ENCODE data around the gene PODN.

PODN gene

DNA sequence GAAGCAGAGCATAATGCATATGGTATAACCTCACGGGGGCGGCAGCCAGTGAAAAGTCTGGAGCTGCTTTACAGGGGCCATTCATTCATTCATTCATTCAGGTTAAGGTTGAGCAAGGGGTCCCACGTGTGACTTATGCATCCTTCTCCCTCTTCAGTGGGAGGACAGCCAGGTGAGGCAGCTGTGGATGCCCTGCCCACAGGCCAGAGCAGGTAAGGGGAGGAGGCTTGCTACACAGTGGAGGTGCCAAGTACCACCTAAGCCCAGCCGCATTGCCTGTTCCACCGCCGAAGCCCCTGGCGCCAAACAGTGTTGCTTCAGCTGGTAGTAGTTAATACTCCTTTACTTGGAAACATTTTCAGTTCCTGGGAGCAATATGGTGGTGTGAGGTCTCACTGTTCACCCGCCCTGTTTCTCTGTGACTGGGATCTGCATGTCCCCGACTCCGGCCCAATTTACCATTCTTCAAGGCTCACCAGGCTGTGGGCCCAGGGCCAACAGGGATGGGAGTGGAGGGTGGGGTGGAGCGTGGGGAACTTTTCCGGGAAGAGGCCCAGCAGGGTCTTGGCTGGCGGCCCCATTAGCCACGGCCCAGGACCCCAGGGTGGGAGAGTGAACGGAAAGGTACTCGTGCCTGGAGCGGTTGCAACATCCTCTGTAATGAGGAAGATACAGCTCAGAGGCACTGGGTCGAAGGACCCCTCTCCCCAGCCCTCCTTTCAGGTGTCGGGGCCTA lies 722 bp upstream of the PODN start:
- no peak overlapping the region for H3K27ac ChIP-seq (ENCODE audit: low read length)
- H3K9me3 ChIP-seq (ENCODE audit: insufficient read depth, low read length, severe bottlenecking), result no peaks in the 10 kb centered on the region
- TF ChIP-seq EZH2 (IDR thresholded peaks at IDR 0.05; ENCODE audit: borderline replicate concordance, low read depth, low read length, severe bottlenecking), result no peak
- TF ChIP-seq, protein P1, sequence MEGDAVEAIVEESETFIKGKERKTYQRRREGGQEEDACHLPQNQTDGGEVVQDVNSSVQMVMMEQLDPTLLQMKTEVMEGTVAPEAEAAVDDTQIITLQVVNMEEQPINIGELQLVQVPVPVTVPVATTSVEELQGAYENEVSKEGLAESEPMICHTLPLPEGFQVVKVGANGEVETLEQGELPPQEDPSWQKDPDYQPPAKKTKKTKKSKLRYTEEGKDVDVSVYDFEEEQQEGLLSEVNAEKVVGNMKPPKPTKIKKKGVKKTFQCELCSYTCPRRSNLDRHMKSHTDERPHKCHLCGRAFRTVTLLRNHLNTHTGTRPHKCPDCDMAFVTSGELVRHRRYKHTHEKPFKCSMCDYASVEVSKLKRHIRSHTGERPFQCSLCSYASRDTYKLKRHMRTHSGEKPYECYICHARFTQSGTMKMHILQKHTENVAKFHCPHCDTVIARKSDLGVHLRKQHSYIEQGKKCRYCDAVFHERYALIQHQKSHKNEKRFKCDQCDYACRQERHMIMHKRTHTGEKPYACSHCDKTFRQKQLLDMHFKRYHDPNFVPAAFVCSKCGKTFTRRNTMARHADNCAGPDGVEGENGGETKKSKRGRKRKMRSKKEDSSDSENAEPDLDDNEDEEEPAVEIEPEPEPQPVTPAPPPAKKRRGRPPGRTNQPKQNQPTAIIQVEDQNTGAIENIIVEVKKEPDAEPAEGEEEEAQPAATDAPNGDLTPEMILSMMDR (IDR thresholded peaks at IDR 0.05; ENCODE audit: borderline replicate concordance, extremely low read depth, low read length, poor library complexity, severe bottlenecking), result no peak
- no peak overlapping the region for H3K4me3 ChIP-seq (ENCODE audit: low read depth in 1 of 2, low read length in 2 of 2)
- DNase-seq (no peak), ATAC-seq (ENCODE audit: insufficient read depth, low read depth) (no peak)
- no peaks in the 10 kb centered on the region for H4K20me1 ChIP-seq (ENCODE audit: insufficient read depth, low read length)
- H2AFZ ChIP-seq (ENCODE audit: low read depth, low read length), result no peak overlapping the region
- no peak overlapping the region for H3K9ac ChIP-seq (ENCODE audit: low read depth, low read length)
- no peaks in the 10 kb centered on the region for H3K36me3 ChIP-seq (ENCODE audit: insufficient read depth, low read length)
- H3K27me3 ChIP-seq (ENCODE audit: insufficient read depth, low read length, poor library complexity), result peaks cover 16% of the 10 kb centered on the region
- no peaks in the 10 kb centered on the region for H3K79me2 ChIP-seq (ENCODE audit: insufficient read depth, low read length)
- H3K4me2 ChIP-seq (ENCODE audit: insufficient read depth, low read length), result no peak overlapping the region
- H3K4me1 ChIP-seq (ENCODE audit: insufficient read depth, low read length), result no peaks in the 10 kb centered on the region

GRCh38 chr1:53062708-53063591 lies 937 bp downstream of the PODN start:
- no peak overlapping the region for H3K4me3 ChIP-seq (ENCODE audit: low read depth in 1 of 2, low read length in 2 of 2)

DNA sequence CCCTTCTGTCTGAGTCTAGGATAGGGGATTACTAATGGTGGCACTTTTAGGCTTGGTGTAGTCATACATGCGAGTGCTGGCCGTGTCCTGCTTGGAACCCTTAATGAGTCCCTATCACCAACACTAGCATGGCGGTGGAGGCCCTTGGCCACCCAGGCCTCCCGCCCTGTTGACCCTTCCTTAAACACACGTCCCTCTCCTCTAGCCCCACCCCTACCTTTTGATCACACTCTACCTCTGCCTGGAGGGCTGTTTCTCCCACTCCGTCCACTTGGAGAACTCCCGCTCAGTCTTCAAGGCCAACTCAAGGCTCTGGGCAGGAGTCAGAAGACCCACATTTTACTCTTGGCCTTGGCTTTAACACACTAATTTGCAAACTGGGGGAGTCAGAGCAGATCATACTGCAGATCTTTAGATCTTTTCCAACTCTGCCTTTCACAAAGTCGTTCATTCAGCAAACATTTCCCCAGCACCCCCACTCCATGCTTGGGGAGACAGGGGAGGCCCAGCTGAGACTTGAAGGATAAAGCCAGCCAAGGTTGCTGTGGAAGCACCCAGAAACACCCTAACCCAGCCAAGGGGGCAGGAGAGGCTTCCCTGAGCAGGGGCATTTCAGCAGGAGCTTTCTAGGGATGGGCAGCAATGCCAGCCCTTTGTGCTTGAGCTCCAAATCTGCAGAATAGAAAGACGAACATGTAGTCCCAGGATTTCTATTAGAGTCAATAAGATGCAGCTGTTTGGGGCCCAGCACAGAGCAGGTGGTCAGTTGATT lies 1.9 kb downstream of the PODN start:
- Histone ChIP-seq H3K27me3 (ENCODE audit: insufficient read depth, low read length, poor library complexity) (peaks cover 16% of the 10 kb centered on the region), H3K27ac (ENCODE audit: low read length) (no peak overlapping the region), H4K20me1 (ENCODE audit: insufficient read depth, low read length) (no peaks in the 10 kb centered on the region), H3K9me3 (ENCODE audit: insufficient read depth, low read length, severe bottlenecking) (no peaks in the 10 kb centered on the region), H2AFZ (ENCODE audit: low read depth, low read length) (no peak overlapping the region), H3K4me3 (ENCODE audit: low read depth in 1 of 2, low read length in 2 of 2) (no peak overlapping the region), H3K4me1 (ENCODE audit: insufficient read depth, low read length) (no peaks in the 10 kb centered on the region), H3K36me3 (ENCODE audit: insufficient read depth, low read length) (no peaks in the 10 kb centered on the region), H3K4me2 (ENCODE audit: insufficient read depth, low read length) (no peak overlapping the region), H3K9ac (ENCODE audit: low read depth, low read length) (no peak overlapping the region), H3K79me2 (ENCODE audit: insufficient read depth, low read length) (no peaks in the 10 kb centered on the region)
- no peak for ATAC-seq (ENCODE audit: insufficient read depth, low read depth)
- TF ChIP-seq EZH2 (IDR thresholded peaks at IDR 0.05; ENCODE audit: borderline replicate concordance, low read depth, low read length, severe bottlenecking), result no peak
- TF ChIP-seq, protein P1 (IDR thresholded peaks at IDR 0.05; ENCODE audit: borderline replicate concordance, extremely low read depth, low read length, poor library complexity, severe bottlenecking), result no peak
- no peak for DNase-seq

More at GRCh38 chr1:53062708-53063591, 937 bp downstream of the PODN start:
- no peak for ATAC-seq (ENCODE audit: insufficient read depth, low read depth)
- DNase-seq, result no peak
- H3K9ac ChIP-seq (ENCODE audit: low read depth, low read length), result no peak overlapping the region
- no peak overlapping the region for H3K4me2 ChIP-seq (ENCODE audit: insufficient read depth, low read length)
- no peak overlapping the region for H3K27ac ChIP-seq (ENCODE audit: low read length)
- TF ChIP-seq EZH2 (IDR thresholded peaks at IDR 0.05; ENCODE audit: borderline replicate concordance, low read depth, low read length, severe bottlenecking), result no peak
- TF ChIP-seq, protein P1 (IDR thresholded peaks at IDR 0.05; ENCODE audit: borderline replicate concordance, extremely low read depth, low read length, poor library complexity, severe bottlenecking), result no peak
- H4K20me1 ChIP-seq (ENCODE audit: insufficient read depth, low read length), result no peaks in the 10 kb centered on the region
- H3K27me3 ChIP-seq (ENCODE audit: insufficient read depth, low read length, poor library complexity), result peaks cover 16% of the 10 kb centered on the region
- H2AFZ ChIP-seq (ENCODE audit: low read depth, low read length), result no peak overlapping the region
- H3K4me1 ChIP-seq (ENCODE audit: insufficient read depth, low read length), result no peaks in the 10 kb centered on the region
- no peaks in the 10 kb centered on the region for H3K79me2 ChIP-seq (ENCODE audit: insufficient read depth, low read length)
- H3K36me3 ChIP-seq (ENCODE audit: insufficient read depth, low read length), result no peaks in the 10 kb centered on the region
- H3K9me3 ChIP-seq (ENCODE audit: insufficient read depth, low read length, severe bottlenecking), result no peaks in the 10 kb centered on the region
